Mucosa of descending colon (tissue), 3 donors: ENCODE data around the gene AEBP1. TPM values are rescaled to one million over a fixed set of nuclear protein-coding genes. Genes with fewer than 3 reads are reported as not detected.
"Not testable (repeated sequence)": the region's sequence is repeated elsewhere in the genome, so short reads cannot be mapped to it uniquely, and the experiment has no call there.

Source experiments
- ATAC-seq: fragments of 200-7000 bp; cut with Tn5 transposase; one replicate; pipeline ENCODE4 v1.9.1; 2020; ENCODE audit warnings: mild to moderate bottlenecking, moderate library complexity
- DNase-seq, 3 donors: peaks; one replicate each; pipeline ENCODE4 v3.0.0-alpha.2; 2020
- H3K36me3 ChIP-seq: fragments of 200-600 bp; one replicate; pipeline ENCODE4 v1.8.0; 2021; ENCODE audit warnings: low read depth, mild to moderate bottlenecking
- H3K4me1 ChIP-seq: fragments of 200-600 bp; one replicate; pipeline ENCODE4 v1.8.0; 2021; ENCODE audit warnings: low read depth, mild to moderate bottlenecking
- H3K4me3 ChIP-seq: fragments of 200-600 bp; one replicate; pipeline ENCODE4 v1.8.0; 2021; ENCODE audit warnings: mild to moderate bottlenecking
- H3K9me3 ChIP-seq: fragments of 200-600 bp; one replicate; pipeline ENCODE4 v1.8.0; 2021; ENCODE audit warnings: mild to moderate bottlenecking
- CTCF ChIP-seq: fragments of 200-600 bp; IDR thresholded peaks from one replicate; pipeline ENCODE4 v1.8.0; 2022; ENCODE audit warnings: antibody characterized with exemption, mild to moderate bottlenecking
- intact Hi-C, 2 donors: fragments of 100-400 bp; cut with DNase I in 1 of 2; cut with micrococcal nuclease in 1 of 2; formaldehyde crosslinking; loops; one replicate each; pipeline versions ENCODE4 v1.11.0 to v1.11.1; 2022; cut with DNase I, micrococcal nuclease
- total RNA-seq, 3 donors: library from RNA; stranded (reverse); fragmentation: NEBNext Ultra II Directional in 2 of 3; extraction: Animal tissue kit (Norgen Biotek cat#: 25700) in 2 of 3; gene quantifications; one replicate each; pipeline versions ENCODE4 v1.2.1 to v1.2.4, GENCODE V29; 2021 to 2023
- donor health status: DM: no; HTN: no; CAD: no; lungs with moderate emphysema.
- donor health status: DM: no; HTN: no; CAD: no.
- donor health status: DM: no; HTN: yes; CAD: no.

AEBP1 gene
- total RNA-seq, 3 donors from 2014 or later: 14.1 to 130 (median 42.2) TPM

GRCh38 chr7:44124822-44125202, 20.7 kb downstream of the AEBP1 start:
- ATAC-seq: no peak
- no peaks in the 10 kb centered on the region for H3K9me3 ChIP-seq
- H3K36me3 ChIP-seq: no peaks in the 10 kb centered on the region
- DNase-seq: no peak
- H3K4me1 ChIP-seq: peaks cover 8% of the 10 kb centered on the region
- TF ChIP-seq CTCF: no peak
- no peak overlapping the region for H3K4me3 ChIP-seq
- intact Hi-C loops: no loop called here

GRCh38 chr7:44126574-44126973, 22.4 kb downstream of the AEBP1 start:
- H3K4me3 ChIP-seq, H3K36me3 ChIP-seq, intact Hi-C loops, H3K4me1 ChIP-seq, ATAC-seq, H3K9me3 ChIP-seq, DNase-seq: not testable (repeated sequence)

- ATAC-seq: no peak
Observed at GRCh38 chr7:44127161-44127560, 23.0 kb downstream of the AEBP1 start.

GRCh38 chr7:44128721-44129582, 24.8 kb downstream of the AEBP1 start:
- intact Hi-C loops: no loop called here
- no peak for DNase-seq
- TF ChIP-seq CTCF: no peak
- H3K36me3 ChIP-seq: no peaks in the 10 kb centered on the region
- no peak overlapping the region for H3K4me3 ChIP-seq
- no peaks in the 10 kb centered on the region for H3K9me3 ChIP-seq
- no peak for ATAC-seq
- no peaks in the 10 kb centered on the region for H3K4me1 ChIP-seq

More at GRCh38 chr7:44127161-44127560, 23.0 kb downstream of the AEBP1 start:
- Histone ChIP-seq H3K36me3 (no peaks in the 10 kb centered on the region), H3K4me1 (peaks cover 8% of the 10 kb centered on the region), H3K9me3 (no peaks in the 10 kb centered on the region), H3K4me3 (no peak overlapping the region)
- intact Hi-C loops: no loop called here
- DNase-seq: no peak
- TF ChIP-seq CTCF: no peak

- Histone ChIP-seq H3K36me3 (no peaks in the 10 kb centered on the region), H3K4me3 (no peak overlapping the region), H3K4me1 (no peaks in the 10 kb centered on the region), H3K9me3 (no peaks in the 10 kb centered on the region)
- no peak for TF ChIP-seq CTCF
- intact Hi-C loops: no loop called here
- peak; percentile 68 for ATAC-seq
- DNase-seq: no peak
Observed at GRCh38 chr7:44131173-44132029, 27.3 kb downstream of the AEBP1 start.

- DNase-seq (no peak), ATAC-seq (no peak)
- Histone ChIP-seq H3K4me3 (no peak overlapping the region), H3K36me3 (no peaks in the 10 kb centered on the region), H3K9me3 (no peaks in the 10 kb centered on the region), H3K4me1 (no peaks in the 10 kb centered on the region)
- intact Hi-C loops: no loop called here
- no peak for TF ChIP-seq CTCF
Observed at GRCh38 chr7:44132039-44132438, 27.9 kb downstream of the AEBP1 start.
